Transverse colon (tissue), 3 donors: ENCODE data around the gene TNRC6B.

Experiments
- CTCF ChIP-seq, 5 experiments: fragments of 200-600 bp in 3 of 5; fragments of 450-650 bp in 2 of 5; sonication (generic) in 3 of 5; IDR thresholded peaks; 1 replicate in 2 of 5; 2 replicates in 3 of 5; pipeline ENCODE4 v1.5.1; 2016 to 2017; ENCODE audit warnings: antibody characterized with exemption in 5 of 5, inconsistent platforms in 3 of 5, mild to moderate bottlenecking in 2 of 5, moderate library complexity in 1 of 5
- POLR2A ChIP-seq: fragments of 450-650 bp; IDR thresholded peaks from one replicate; pipeline ENCODE4 v1.6.1; 2016; ENCODE audit warnings: antibody characterized with exemption, mild to moderate bottlenecking, moderate library complexity

GRCh38 chr22:40218152-40218551 is 40.4 kb downstream of the TNRC6B start:
- TF ChIP-seq CTCF (IDR thresholded peaks at IDR 0.05) (no peak), POLR2A (no peak)
